Lower leg skin (tissue), 3 donors: ENCODE data around the gene BRWD1.

Experiments used
- POLR2A ChIP-seq, 2 donors: fragments of 450-650 bp; IDR thresholded peaks; one replicate each; pipeline ENCODE4 v1.6.1; 2016 to 2017; ENCODE audit warnings: antibody characterized with exemption in 2 of 2, mild to moderate bottlenecking in 1 of 2, moderate library complexity in 1 of 2
- TF ChIP-seq, protein P1 (sequence below), 3 donors: fragments of 450-650 bp; IDR thresholded peaks; one replicate each; pipeline ENCODE4 v1.5.1; 2016; ENCODE audit warnings: antibody characterized with exemption in 3 of 3, mild to moderate bottlenecking in 3 of 3, moderate library complexity in 2 of 3

DNA sequence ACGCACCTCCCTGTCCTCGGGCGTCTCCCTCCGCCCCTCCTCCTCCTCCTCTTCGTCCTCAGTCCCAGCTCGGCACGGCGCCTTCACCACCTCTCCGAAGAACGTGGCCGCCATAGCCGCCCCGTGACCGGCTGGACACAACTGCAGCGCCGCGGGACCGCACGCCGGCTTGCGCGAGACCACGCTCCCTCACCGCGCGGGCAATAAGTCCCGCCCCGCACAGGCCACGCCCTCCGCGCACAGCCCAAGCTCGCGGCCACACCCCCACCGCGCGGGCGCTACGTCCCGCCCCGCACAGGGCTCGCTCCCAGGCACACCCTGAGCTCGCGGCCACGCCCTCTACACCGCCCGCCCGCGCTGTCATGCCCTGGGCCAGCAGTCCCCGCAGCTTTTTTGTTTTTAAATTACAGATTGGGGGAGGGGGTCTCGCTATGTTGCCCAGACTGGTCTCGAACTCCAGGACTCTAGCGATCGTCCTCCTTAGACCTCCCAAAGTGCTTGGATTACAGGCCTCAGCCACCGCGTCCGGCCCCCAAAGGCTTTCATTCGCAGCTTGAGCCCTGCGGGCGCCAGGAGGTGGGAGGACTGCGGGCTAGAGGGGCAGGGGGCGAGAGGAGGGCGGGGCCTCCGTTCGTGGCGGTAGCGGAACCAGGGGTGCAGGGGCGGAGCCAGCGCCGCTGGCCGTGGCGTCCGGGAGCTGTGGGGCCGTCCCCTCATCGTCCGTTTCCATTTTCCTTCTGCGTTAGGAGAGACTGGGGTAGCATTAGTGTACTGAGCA lies 130.0 kb downstream of the BRWD1 start, which contains the start of gene PSMG1:
- TF ChIP-seq, protein P1, sequence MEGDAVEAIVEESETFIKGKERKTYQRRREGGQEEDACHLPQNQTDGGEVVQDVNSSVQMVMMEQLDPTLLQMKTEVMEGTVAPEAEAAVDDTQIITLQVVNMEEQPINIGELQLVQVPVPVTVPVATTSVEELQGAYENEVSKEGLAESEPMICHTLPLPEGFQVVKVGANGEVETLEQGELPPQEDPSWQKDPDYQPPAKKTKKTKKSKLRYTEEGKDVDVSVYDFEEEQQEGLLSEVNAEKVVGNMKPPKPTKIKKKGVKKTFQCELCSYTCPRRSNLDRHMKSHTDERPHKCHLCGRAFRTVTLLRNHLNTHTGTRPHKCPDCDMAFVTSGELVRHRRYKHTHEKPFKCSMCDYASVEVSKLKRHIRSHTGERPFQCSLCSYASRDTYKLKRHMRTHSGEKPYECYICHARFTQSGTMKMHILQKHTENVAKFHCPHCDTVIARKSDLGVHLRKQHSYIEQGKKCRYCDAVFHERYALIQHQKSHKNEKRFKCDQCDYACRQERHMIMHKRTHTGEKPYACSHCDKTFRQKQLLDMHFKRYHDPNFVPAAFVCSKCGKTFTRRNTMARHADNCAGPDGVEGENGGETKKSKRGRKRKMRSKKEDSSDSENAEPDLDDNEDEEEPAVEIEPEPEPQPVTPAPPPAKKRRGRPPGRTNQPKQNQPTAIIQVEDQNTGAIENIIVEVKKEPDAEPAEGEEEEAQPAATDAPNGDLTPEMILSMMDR (IDR thresholded peaks at IDR 0.05), result no peak
- TF ChIP-seq POLR2A (IDR thresholded peaks at IDR 0.05), result no peak
